Transverse colon (tissue), 4 donors: Measurements from ENCODE around the gene GP1BA. TPM values are rescaled to one million over a fixed set of nuclear protein-coding genes. Genes with fewer than 3 reads are reported as not detected.

ENCODE experiments used
- DNase-seq: peaks from one replicate; pipeline ENCODE4 v3.0.0-alpha.2; 2019
- H3K27ac ChIP-seq, 4 donors: fragments of 200-600 bp; sonication (generic); 2 replicates each; pipeline ENCODE4 v1.5.1; 2016 to 2018; ENCODE audit warnings: inconsistent platforms in 4 of 4
- H3K27me3 ChIP-seq: fragments of 200-600 bp; sonication (generic); 2 replicates; pipeline ENCODE4 v1.5.1; 2017; ENCODE audit warnings: inconsistent platforms
- H3K36me3 ChIP-seq, 4 donors: fragments of 200-600 bp; sonication (generic); 2 replicates each; pipeline ENCODE4 v1.5.1; 2017 to 2019; ENCODE audit warnings: inconsistent platforms in 4 of 4
- H3K4me1 ChIP-seq, 4 donors: fragments of 200-600 bp; sonication (generic); 2 replicates each; pipeline ENCODE4 v1.5.1; 2017 to 2020; ENCODE audit warnings: inconsistent platforms in 4 of 4
- H3K4me3 ChIP-seq, 4 donors: fragments of 200-600 bp; sonication (generic); 1 replicate in 1 of 4; 2 replicates in 3 of 4; pipeline versions ENCODE4 v1.5.1 to v1.6.1; 2017 to 2019; ENCODE audit warnings: inconsistent platforms in 4 of 4
- H3K9me3 ChIP-seq, 2 donors: fragments of 200-600 bp; sonication (generic); 2 replicates each; pipeline ENCODE4 v1.5.1; 2017 to 2019; ENCODE audit warnings: inconsistent platforms in 2 of 2
- EP300 ChIP-seq: sonication (generic); formaldehyde crosslinking; IDR thresholded peaks from one replicate; pipeline ENCODE4 v1.6.1; 2017; ENCODE audit warnings: antibody characterized with exemption, low read depth
- POLR2A ChIP-seq: fragments of 450-650 bp; IDR thresholded peaks from one replicate; pipeline ENCODE4 v1.6.1; 2016; ENCODE audit warnings: antibody characterized with exemption, mild to moderate bottlenecking, moderate library complexity
- POLR2AphosphoS5 ChIP-seq, 3 donors: sonication (generic); formaldehyde crosslinking; IDR thresholded peaks; one replicate each; pipeline ENCODE4 v1.6.1; 2016; ENCODE audit warnings: antibody characterized with exemption in 3 of 3
- WGBS, 2 donors: methylation state at CpG; one replicate each; pipeline ENCODE4 v1.1.5; 2018; ENCODE audit warnings: low coverage in 1 of 2; 5-methylcytosine and 5-hydroxymethylcytosine counted together
- in situ Hi-C, 4 donors: fragments of 200-750 bp; cut with MboI; loops; one replicate each; pipeline versions ENCODE4 v1.15.0 to v1.15.1; 2017; ENCODE audit warnings: low sequenced_read_pairs in 3 of 4, low pct_ligation_motif_present in 1 of 4, low pct_unique_long_range_greater_than_20kb in 1 of 4
- intact Hi-C: fragments of 100-400 bp; cut with DNase I; formaldehyde crosslinking; loops from one replicate; pipeline ENCODE4 v1.15.1; 2023; ENCODE audit warnings: low total_unique reads
- total RNA-seq, 4 donors: library from RNA; depleted of rRNA; stranded (reverse); fragments of >200 nt; gene quantifications; one replicate each; pipeline ENCODE4 v1.1.0, GENCODE V29; 2016
- TF ChIP-seq, protein P1 (sequence below), 5 experiments: fragments of 200-600 bp in 3 of 5; fragments of 450-650 bp in 2 of 5; sonication (generic) in 3 of 5; IDR thresholded peaks; 1 replicate in 2 of 5; 2 replicates in 3 of 5; pipeline ENCODE4 v1.5.1; 2016 to 2017; ENCODE audit warnings: antibody characterized with exemption in 5 of 5, inconsistent platforms in 3 of 5, mild to moderate bottlenecking in 2 of 5, moderate library complexity in 1 of 5

Gene GP1BA
- total RNA-seq, 4 donors from 2014 or later: not detected

DNA sequence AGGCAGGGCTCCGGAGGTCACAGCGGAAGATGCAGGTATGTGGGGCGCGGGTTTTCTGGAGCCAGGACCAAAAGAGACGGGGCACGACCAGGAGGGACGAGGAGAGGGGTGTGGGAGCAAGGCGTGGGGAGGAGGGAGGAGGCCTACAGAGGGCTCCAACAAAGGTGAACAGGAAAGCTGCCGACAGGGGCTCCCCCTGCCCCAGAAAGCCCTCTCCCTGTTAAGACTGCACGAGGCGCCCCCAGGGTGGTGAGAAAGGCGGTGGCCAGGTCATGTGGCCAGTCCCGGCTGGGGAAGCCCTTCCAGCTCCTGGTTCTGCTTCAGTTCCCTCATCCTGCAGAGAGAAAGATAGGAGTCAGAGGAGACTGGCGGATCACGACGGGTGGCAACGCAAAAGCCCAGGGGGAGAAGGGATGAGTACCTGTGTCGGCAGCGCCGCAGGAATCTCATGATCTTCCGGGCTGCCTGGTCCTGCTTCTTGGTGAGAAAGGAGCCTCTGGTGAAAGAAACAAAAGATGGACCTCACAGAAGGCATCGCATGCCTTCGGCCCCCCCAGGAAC lies 36.5 kb downstream of the GP1BA start:
- no peak for DNase-seq
- TF ChIP-seq POLR2A (no peak), EP300 (no peak), POLR2AphosphoS5 (IDR thresholded peaks at IDR 0.05) (no peak)
- TF ChIP-seq, protein P1, sequence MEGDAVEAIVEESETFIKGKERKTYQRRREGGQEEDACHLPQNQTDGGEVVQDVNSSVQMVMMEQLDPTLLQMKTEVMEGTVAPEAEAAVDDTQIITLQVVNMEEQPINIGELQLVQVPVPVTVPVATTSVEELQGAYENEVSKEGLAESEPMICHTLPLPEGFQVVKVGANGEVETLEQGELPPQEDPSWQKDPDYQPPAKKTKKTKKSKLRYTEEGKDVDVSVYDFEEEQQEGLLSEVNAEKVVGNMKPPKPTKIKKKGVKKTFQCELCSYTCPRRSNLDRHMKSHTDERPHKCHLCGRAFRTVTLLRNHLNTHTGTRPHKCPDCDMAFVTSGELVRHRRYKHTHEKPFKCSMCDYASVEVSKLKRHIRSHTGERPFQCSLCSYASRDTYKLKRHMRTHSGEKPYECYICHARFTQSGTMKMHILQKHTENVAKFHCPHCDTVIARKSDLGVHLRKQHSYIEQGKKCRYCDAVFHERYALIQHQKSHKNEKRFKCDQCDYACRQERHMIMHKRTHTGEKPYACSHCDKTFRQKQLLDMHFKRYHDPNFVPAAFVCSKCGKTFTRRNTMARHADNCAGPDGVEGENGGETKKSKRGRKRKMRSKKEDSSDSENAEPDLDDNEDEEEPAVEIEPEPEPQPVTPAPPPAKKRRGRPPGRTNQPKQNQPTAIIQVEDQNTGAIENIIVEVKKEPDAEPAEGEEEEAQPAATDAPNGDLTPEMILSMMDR (IDR thresholded peaks at IDR 0.05): no peak
- H3K4me3 ChIP-seq: peak overlapping the region; percentile 37 to 82 (median 62)
- intact Hi-C loops (no loop called here), in situ Hi-C loops (no loop called here)
- no peaks in the 10 kb centered on the region for H3K27me3 ChIP-seq
- H3K9me3 ChIP-seq: no peaks in the 10 kb centered on the region
- WGBS, 2 donors: 42 to 51% methylated on average over 10 to 23 of the region's 23 CpGs
- peak overlapping the region; percentile 91 to 98 (median 96) for H3K27ac ChIP-seq
- H3K36me3 ChIP-seq: peaks cover 0 to 26% (median 5%) of the 10 kb centered on the region in 4 donors
- peaks cover 14 to 33% (median 26%) of the 10 kb centered on the region in 4 donors for H3K4me1 ChIP-seq

DNA sequence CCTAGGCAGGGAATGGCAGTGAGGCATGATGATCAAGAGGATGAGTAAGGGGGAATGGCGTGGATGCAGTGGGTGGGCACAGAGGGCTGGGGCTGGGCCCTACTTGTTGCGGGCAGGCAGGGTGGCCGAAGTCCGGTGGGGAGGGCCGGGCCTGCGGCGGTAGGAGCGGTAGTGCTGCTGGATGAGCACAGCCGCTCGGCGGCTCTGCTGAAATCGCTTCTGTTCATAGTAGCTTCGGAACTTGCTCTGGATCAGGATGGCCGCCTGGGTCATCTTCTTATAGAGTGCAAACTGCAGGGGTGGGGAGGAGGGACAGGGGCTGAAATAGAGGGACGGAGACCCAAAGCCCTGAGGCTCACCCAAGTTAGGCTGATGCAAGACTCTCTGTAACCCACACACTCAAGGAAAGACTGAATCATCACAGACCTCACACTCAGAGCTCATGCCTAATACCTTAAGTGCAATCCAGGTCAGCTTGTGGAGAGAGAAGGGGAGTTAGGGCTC lies 37.0 kb downstream of the GP1BA start:
- Histone ChIP-seq H3K27ac (peak overlapping the region; percentile 91 to 98 (median 96)), H3K36me3 (peaks cover 0 to 31% (median 5%) of the 10 kb centered on the region in 4 donors), H3K4me1 (peaks cover 14 to 33% (median 26%) of the 10 kb centered on the region in 4 donors), H3K27me3 (no peaks in the 10 kb centered on the region), H3K4me3 (peak overlapping the region in 3 of 4 donors; percentile 55 to 82 (median 69)), H3K9me3 (no peaks in the 10 kb centered on the region)
- no peak for DNase-seq
- intact Hi-C loops: no loop called here
- 73% methylated on average over 15 of the region's 15 CpGs; no CpG with 5 or more reads in 1 of the 2 donors for WGBS, 2 donors
- TF ChIP-seq POLR2AphosphoS5 (IDR thresholded peaks at IDR 0.05): peak; percentile 32 to 59 (median 49)
- TF ChIP-seq EP300: no peak
- no peak for TF ChIP-seq POLR2A
- TF ChIP-seq, protein P1 (IDR thresholded peaks at IDR 0.05): no peak
- in situ Hi-C loops: no loop called here

DNA sequence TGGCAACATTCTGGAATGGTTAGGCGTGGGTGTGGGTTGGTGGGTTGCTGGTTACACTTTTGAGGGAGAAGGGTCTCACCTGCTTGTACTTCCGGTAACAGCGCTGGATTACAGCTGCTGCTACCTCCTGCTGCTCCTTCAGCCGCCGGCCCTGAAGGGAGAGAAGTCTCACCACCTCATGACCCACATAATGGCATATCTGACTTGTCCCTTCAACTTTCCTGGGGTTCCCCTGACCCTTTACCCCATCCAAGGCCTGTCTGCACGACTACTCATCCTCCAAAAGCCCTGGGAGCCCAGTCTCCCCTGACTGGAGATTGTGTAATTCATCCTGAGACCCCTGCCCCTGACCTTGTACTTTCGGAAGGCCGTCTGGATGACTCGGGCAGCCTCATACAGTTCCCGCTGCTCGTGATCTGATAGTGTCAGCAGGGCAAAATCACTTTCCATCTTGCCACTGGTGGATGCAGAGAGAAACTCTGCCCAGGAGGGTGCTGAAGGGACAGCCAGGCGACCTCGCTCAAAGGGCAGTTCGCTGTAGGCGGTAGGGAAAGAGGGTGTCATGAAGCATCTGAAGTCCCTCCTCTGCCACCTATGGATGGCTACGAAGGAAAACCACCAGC lies 37.6 kb downstream of the GP1BA start:
- TF ChIP-seq POLR2A: no peak
- TF ChIP-seq EP300: no peak
- no peak for TF ChIP-seq POLR2AphosphoS5 (IDR thresholded peaks at IDR 0.05)
- TF ChIP-seq, protein P1 (IDR thresholded peaks at IDR 0.05): no peak
- Histone ChIP-seq H3K4me3 (no peak overlapping the region), H3K9me3 (no peaks in the 10 kb centered on the region), H3K27me3 (no peaks in the 10 kb centered on the region), H3K4me1 (peaks cover 14 to 33% (median 26%) of the 10 kb centered on the region in 4 donors), H3K36me3 (peaks cover 0 to 36% (median 5%) of the 10 kb centered on the region in 4 donors), H3K27ac (peak overlapping the region; percentile 91 to 98 (median 96))
- intact Hi-C loops (loop anchor here (10.0 kb wide), 1 partner anchor 95 kb away; no protein-coding TSS in a partner anchor), in situ Hi-C loops (loop anchor here in 1 of 4 donors (10.0 kb wide), 1 partner anchor 55 kb away; no protein-coding TSS in a partner anchor)
- 70 to 80% methylated on average over 1 to 16 of the region's 16 CpGs for WGBS, 2 donors
- no peak for DNase-seq

DNA sequence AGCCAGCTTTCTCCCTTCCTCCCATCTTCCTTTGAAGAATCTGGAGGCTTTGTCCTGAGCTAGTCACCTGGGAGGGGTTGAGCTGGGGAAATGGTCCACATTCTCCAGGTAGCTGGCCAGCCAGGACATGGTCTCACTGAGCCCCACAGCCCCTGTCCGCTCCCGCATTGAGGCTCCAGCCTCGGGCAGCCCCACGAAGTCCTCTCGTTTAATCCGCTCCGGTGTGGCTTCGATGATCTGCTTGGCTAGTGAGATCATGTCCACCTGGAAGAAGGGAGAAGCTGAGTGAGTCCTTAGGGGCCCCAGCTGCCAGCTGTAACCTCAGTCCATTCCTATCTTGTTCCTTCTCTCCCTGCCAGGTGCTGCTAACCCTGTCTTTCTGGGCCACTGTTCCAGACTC lies 38.2 kb downstream of the GP1BA start:
- intact Hi-C loops: loop anchor here (10.0 kb wide), 1 partner anchor 95 kb away; no protein-coding TSS in a partner anchor

More for the DNA sequence above, 38.2 kb downstream of the GP1BA start:
- no peaks in the 10 kb centered on the region for H3K9me3 ChIP-seq
- H3K36me3 ChIP-seq: peaks cover 0 to 36% (median 5%) of the 10 kb centered on the region in 4 donors
- DNase-seq: no peak
- peak overlapping the region; percentile 91 to 98 (median 96) for H3K27ac ChIP-seq
- in situ Hi-C loops: loop anchor here in 1 of 4 donors (10.0 kb wide), 1 partner anchor 55 kb away; no protein-coding TSS in a partner anchor
- TF ChIP-seq POLR2AphosphoS5 (IDR thresholded peaks at IDR 0.05) (no peak), POLR2A (no peak), EP300 (no peak)
- TF ChIP-seq, protein P1 (IDR thresholded peaks at IDR 0.05): no peak
- H3K4me3 ChIP-seq: no peak overlapping the region
- H3K4me1 ChIP-seq: peaks cover 14 to 33% (median 26%) of the 10 kb centered on the region in 4 donors
- no peaks in the 10 kb centered on the region for H3K27me3 ChIP-seq
- 80 to 96% methylated on average over 3 to 8 of the region's 8 CpGs for WGBS, 2 donors
